AG08396 (cell line): ENCODE measurements around the gene MRAP.
"Not testable (repeated sequence)": the region's sequence is repeated elsewhere in the genome, so short reads cannot be mapped to it uniquely, and the experiment has no call there.

Experiments
- DNase-seq: peaks from one replicate; pipeline ENCODE4 v3.0.0; 2012; ENCODE audit warnings: low spot score, mixed read lengths

Gene MRAP

DNA sequence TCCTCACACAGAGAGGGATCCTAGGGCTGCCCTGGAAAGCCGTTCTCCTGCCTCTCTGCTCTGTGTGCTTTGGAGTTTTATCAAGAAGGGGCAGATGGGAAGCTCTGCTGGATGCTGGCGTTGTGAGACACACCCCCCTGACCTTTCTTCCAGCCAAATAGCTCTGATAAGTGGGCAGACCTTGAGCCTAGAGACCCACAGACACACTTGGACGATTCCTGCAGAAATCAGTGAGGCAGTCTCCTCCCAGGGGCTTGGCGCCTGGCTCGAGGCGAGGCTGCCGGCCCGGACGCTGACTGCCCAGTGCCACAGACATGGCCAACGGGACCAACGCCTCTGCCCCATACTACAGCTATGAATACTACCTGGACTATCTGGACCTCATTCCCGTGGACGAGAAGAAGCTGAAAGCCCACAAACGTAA is at the start of gene MRAP:
Gene MRAP, plus strand, starts transcription at position 198 of the 424 bp plus-strand sequence. Its CDS starts 117 bp downstream, at position 315.
- no peak for DNase-seq

DNA sequence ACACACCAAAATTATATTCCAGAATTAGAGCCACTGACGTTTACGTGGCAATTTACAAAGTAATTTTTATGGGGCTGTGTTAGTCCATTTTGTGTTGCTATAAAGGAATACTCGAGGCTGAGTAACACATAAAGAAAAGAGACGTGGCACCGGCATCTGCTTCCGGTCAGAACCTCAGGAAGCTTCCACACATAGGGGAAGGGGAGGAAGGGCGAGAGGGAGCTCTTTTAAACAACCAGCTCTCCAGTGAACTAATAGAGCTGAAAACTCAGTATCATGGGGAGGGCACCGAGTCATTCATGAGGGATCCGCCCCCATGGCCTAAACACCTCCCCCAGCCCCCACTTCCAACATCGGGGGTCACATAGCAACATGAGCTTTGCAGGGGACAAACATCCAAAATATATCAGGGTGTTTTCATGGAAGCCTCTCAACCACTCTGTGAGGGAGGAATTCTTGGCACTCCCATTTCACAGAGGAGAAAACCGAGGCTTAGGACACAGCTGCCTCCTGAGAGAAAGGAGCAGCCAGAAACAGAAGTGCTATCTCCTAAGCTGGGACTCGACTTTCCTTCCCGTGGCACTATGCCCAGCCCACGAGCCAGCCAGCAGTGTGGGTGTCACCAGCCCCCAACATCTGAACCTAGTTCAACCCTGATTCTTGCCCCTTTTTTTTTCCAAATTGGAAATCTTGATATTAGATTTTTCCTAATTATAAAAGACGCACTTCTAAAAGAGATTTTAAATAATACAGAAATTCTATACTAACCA is 49.0 kb upstream of the MRAP start:
- no peak for DNase-seq

DNA sequence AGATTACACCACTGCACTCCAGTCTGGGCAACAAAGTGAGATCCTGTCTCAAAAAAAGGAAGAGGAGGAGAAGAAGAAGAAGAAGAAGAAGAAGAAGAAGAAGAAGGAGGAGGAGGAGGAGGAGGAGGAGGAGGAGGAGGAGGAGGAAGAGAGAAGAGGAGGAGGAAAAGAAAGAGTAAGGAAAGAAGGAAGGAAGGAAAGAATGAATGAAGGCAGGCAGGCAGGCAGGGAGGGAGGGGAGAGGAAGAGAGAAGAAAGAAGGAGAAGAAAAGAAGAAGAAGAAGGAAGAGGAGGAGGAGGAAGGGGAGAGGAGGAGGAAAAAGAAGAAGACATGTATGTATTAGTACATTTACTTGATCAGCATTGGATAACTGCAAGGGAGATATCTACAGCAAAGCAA is 46.5 kb upstream of the MRAP start:
- no peak for DNase-seq

DNA sequence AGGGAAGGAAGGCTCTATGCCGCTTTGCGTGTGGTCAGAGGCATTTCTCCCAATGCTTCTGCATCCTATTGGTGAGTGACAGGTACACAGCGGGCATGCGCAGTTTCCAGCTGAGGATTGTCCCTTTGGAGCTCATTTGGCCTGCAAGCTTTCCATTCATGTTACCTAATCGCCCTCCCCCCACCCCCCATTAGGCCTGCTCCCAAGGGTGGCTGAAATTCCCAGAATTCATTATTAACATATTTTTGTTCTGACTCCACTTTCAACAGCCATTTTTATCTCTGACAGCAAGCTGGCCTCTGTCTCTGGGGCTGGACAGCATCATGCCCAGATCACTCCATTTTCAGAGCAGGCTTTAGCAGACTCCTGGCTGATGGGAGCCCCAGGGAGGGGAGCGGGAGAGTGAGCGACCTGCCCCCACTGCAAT is 45.4 kb upstream of the MRAP start:
- peak; percentile 74 for DNase-seq

DNA sequence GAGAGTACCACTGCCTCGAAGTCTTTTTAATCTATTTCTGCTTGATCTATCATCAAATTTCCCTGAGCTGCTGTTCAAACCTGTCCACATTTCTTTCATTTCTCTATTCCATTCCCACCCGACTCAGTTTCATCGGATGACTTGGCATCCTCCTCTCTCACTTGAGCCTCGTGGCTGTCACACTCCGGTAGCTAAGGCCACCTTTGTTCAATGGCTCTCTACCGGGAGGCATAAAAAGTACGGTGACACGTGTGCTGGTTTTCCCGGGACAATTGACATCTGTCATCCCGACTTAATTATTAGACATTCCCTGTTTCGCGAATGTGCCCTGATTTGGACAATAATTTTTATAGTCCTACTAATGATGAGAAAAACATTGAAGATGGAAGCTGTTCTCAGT is 42.4 kb upstream of the MRAP start:
- no peak for DNase-seq

DNA sequence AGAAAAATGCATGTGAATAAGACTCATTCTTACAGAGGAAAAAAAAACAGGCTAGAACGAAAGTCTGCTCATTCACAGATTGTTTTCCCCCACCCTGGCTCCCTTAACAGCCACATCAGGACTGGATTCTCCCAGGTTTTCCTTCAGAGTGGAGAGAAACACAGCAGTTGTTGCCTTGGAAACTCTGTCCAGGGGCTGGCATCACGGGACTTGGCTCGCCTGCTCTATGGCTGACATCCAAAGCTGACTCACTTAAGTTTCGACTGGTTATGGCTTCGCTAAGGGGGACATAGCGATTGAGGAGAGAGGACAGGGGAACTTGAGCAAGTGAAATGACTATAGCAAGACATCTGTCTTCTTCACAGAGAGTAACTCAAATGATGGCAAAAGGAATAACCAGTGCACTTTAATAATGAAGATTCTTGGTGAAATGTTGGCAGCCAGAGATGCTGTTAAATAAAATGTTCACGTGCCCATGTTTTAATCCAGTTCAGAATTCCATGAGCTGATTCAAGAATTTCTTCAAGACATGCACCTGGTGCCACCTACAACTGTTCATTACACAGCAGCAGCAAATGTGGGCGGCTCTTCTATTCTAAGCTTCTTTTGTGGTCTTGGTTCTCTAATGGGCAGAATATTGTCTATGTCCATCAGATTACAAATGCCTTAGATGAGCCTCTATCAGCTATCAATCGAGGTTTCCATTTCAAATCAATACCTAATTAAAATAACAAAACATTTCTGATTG is 41.6 kb upstream of the MRAP start:
- peak; percentile 90 for DNase-seq

DNA sequence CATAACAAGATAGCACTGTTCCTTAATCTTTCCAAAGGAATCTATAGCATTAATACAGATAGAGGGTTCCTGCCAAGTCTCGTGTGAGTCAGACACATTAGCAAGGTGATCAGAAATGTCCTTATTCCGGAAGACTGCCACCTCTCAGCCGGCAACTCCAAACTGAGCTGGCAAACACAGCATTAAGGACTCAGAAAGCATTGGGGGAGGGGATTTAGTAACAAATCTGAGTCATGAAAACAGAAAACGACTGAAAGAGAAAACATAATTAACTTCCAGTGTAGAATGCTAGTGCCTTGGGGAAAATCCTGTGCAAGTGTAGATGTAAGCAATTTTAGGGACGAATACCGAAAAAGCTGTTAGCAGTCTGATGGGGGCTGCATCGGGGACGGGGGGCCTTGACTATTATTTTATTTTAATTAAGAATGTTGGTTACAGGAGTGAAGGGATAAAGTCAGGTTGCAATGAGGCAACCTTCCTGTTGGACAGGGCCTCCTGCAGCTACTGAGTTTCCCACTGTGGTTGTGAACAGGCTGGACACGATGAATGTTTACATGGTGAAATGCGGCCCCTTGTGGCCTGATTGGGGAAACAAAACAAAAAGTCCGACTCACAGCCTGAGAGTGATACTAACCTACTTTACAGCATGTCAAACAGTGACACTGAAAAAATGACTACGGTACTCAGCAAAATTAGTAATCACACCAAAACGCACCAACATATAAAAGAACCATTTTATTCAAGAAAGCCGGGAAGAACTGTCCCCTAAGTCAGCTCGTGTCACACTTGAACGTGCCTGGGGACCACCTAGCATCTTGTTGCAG is 40.5 kb upstream of the MRAP start:
- DNase-seq: peak; percentile 82

DNA sequence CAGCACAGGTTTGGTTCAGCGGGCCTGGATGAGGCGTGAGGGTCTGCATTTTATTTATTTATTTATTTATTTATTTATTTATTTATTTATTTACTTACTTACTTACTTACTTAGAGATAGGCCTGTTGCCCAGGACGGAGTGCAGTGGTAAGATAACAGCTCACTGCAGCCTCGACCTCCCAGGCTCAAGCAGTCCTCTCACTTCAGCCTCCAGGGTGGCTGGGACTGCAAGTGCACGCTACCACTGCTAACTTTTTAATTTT is 39.9 kb upstream of the MRAP start:
- not testable (repeated sequence) for DNase-seq

DNA sequence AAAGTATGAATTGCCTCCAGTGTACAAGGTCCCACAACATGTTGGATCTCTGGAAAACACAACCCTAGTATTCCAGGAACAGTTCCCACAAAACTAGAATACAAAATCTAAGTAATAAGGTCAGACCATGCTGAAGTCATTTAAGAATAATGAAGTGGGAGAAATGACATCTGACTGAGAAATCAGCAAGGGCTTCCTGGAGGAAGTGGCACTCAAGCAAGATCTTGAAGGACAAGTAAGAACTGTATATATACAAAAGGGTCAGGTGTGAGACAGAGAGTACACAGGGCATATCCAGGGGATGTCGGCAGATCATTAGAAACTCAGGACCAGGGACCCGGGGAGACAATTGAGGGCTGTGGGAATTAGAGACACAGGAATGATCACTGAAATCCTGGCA is 38.5 kb upstream of the MRAP start:
- DNase-seq: no peak

DNA sequence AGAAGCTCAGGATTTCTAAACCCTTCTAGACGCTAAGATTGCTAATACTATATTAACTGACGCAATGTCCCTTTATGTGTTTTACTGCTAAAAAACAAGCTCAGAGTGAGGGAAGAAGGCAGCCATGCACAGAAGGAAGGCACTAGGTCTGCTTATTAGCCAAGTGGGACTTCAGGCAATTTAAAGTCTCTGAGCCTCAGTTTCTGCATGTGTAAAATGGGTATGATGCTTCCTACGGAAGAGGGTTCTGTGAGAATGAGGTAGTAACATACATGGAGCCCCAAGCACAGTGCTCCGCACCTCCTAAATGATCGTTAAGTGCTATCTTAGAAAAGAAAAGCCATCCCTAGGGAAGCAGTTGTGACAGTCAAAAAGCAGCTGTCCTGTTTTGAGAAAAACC is 36.7 kb upstream of the MRAP start:
- no peak for DNase-seq

DNA sequence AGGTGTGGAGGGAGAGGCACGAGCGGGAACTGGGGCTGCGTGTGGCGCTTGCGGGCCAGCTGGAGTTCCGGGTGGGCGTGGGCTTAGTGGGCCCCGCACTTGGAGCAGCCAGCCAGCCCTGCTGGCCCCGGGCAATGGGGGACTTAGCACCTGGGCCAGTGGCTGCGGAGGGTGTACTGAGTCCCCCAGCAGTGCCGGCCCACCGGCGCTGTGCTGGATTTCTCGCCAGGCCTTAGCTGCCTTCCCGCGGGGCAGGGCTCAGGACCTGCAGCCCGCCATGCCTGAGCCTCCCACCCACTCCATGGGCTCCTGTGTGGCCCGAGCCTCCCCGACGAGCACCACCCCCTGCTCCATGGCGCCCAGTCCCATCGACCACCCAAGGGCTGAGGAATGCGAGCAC is 33.3 kb upstream of the MRAP start:
- not testable (repeated sequence) for DNase-seq

DNA sequence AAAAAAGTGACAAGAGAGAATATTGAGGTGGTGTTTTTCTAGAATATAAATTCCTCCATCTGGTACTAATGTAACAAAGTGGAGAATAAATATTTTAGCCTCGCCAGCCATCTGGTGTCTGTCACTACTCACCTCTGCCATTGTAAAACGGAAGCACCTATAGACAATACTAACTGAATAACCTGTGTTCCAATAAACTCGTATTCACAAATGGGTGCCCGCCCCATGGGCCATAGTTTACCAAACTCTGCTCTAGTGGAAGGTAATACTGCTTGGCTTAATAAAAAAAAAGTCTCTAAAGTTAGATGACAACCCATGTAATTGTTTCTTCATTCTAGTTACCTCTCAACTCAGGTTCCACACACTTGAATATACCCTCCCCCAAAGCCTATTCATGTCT is 27.9 kb upstream of the MRAP start:
- DNase-seq: no peak

DNA sequence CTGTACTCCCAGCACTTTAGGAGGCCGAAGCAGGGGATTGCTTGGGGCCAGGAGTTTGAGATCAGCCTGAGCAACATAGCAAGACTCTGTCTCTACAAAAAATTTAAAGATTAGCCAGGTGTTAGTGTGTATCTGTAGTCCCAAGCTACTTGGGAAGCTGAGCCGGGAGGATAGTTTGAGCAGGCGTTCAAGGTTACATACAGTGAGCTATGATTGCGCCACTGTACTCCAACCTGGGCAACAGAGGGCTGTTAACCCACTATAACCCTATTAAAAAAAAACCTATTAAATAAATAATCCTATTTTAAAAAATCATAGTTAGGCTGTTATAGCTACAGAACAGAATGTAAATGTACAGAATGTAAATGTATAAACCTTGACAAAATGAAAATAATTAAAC is 22.0 kb upstream of the MRAP start:
- no peak for DNase-seq

DNA sequence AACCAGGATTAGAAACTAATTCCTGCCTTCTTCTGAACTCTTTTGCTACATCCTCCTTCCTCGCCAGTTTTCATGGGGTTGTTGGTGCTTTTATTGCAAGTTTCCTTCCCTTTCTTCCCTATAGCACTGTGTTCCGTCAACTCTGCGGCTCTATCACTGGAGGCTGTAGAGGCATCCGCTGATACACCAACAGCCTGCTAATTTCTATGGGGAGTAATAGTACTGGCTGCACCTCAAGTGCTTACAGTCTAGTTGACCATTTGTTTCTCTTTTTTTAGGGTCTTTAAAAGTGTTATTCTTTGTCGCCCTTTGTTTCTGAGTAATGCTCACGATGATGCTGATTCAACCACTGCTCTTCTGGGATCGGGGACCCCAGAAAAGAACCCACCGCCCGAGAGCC is 20.6 kb upstream of the MRAP start:
- DNase-seq: no peak

DNA sequence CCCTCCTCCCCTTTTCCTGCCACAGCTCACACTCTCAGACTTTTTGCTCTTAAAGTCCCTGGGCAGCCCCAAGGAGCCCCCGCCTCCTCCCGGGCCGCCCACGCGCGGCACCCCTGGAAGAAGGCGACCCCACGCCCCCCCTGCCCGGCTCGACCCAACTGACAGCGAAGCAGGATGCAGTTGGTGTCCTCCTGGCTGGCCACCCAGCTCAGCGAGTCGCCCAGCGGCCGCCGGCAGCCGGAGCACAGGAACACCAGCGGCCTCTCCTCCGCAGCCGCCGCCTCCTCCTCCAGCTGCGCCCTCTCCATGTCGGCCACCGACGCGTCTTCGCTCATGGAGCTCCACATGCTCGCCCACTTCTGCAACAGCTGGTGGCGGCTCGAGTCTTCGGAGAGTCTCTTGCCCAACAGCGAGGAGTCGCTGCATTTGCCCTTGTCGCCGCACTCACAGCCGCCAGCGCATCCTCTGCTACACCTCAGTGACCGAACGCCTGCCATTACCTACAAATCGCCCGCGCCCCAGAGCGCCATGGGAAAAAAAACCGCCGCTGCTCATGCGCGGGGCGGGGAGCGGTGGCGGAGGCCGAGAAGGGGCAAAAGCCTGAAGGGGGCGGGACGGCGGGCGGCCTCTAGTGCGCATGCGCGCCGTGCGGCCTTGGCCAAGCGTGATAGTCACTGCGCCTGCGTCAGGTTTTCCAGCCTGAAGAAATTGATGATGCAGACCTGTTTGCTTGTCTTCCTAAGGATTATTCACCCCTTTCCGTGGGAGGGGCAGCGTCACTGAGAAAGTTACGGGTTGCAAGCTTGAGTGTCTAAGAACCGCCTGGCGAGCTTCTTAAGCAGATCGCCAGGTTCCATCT is 19.9 kb upstream of the MRAP start, which contains the start of gene MIS18A:
Gene MIS18A, minus strand, starts transcription at position 532 of the 859 bp plus-strand sequence. Its CDS starts 35 bp downstream, at position 497.
- peak; percentile 99 for DNase-seq

DNA sequence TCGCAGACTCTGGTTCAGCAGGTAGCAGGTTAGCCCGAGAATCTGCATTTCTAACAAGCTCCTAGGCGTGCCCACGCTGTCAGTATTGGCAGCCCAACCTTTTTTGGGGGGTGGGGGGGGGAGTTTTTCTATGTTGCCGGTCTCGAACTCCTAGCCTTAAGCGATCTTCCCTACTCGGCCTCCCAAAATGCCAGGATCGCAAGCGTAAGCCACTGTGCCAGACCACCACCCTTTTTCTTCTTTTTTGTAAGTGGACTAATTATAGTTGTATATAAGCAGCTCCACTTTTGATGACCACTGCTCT is 19.3 kb upstream of the MRAP start:
- DNase-seq: no peak

DNA sequence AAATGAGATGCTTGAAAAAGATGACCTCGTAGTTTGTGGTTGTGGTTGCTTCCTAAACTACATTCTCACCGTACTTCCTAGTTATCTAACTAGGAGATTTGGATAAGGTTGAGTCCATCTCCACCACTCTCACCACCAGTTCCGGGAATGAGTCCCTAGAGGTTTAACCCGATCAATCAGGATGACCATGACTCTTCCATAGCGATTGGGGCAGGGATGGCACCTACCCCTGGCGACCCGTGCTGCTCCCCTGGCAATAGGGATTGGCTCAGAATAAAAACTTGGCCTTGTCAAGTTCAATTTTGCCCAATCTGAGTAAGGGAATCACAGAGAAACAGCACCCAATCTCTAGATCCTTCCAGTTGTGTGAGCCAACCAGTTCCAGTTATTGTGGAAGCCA is 17.1 kb upstream of the MRAP start:
- DNase-seq: no peak

DNA sequence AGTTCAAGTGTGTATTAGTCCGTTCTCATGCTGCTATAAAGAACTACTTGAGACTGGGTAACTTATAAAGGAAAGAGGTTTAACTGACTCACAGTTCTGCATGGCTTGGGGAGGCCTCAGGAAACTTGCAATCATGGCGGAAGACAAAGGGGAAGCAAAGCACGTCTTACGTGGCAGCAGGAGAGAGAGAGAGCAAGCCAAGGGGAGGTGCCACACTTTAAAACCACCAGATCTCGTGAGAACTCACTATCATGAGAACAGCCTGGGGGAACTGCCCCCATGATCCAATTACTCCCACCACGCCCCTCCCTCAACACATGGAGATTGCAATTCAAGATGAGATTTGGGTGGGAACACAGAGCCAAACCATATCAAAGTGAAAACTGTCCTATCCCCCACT is 15.7 kb upstream of the MRAP start:
- no peak for DNase-seq

DNA sequence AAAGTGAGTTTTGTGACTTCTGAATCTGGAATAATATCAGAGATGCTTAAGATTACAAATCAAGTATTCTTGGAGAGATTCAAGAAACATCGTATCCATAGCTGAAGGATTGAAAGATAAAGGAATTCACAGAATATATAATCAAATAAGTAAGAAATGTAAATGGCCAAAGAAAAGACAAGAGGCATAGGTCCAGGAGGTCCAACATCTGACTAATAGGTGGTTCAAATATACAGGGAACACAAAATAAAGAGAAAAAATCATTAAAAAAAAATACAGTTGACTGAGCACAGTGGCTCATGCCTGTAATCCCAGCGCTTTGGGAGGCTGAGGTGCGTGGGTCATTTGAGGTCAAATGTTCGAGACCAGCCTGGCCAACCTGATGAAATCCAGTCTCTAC is 13.2 kb upstream of the MRAP start:
- no peak for DNase-seq

DNA sequence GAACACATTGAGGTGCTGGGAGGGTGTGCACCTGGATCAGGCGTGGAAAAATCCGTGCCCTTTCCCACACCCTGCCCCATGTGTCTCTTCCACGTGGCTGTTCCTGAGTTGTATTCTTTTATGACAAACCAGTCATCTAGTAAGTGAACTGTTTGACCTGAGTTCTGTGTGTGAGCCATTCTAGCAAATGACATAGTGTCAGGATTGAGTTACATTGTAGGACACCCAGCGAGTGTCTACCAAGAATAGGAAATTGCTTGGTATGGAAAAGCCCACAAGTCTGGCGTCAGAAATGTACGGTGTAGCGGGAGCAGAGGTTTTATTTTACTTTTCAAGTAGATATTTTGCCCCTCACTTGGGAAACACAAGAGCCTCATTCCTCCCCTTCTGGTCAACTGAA is 1.2 kb upstream of the MRAP start:
- no peak for DNase-seq

DNA sequence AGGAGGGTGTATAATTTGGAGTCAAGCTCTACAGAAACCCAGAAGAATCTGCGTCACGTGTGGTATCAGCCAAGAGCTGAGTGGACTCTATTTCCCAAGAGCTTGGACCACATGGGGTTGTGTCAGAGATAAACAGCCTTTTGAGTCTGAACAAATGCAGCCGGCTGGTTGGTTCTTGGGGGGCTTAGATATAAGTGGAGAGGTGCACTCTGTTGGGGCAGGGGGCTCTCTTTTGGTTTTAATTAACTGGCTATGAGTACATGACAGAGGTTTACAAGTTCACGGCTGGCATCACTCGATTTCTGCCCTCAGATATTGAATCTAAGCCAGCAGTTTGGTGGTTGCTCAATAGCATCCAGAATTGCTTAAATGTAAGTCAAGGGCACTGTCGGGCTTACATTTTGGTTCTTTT is 501 bp upstream of the MRAP start:
- DNase-seq: no peak

DNA sequence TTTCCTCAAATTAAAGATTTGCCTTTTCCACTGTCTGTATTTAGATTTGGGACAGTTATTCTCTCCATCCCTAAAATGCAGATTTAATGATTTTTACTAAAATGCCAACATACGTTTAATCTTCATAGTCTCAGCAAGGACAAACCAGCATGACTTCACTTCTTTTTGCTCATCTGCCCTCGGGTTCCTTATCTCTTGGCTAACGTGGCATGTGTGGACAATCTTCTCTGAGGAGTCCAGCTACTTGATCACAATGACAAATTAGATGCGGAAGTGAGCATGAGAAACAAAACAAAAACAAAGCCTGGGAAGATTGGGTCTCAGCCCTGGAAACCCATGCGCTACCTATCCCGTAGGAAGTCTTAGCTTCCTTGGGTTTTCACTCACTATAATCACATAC is 1.0 kb downstream of the MRAP start:
- no peak for DNase-seq
